HG03457 (cell line): ENCODE measurements around the gene HNRNPM.
"Not testable (repeated sequence)": the region's sequence is repeated elsewhere in the genome, so short reads cannot be mapped to it uniquely, and the experiment has no call there.

Source experiments
- ATAC-seq: cut with Tn5 transposase; IDR thresholded peaks from one replicate; pipeline ENCODE4 v1.9.1; 2021; ENCODE audit warnings: moderate number of reproducible peaks; ENCODE audit not compliant: unreplicated experiment

HNRNPM gene

DNA sequence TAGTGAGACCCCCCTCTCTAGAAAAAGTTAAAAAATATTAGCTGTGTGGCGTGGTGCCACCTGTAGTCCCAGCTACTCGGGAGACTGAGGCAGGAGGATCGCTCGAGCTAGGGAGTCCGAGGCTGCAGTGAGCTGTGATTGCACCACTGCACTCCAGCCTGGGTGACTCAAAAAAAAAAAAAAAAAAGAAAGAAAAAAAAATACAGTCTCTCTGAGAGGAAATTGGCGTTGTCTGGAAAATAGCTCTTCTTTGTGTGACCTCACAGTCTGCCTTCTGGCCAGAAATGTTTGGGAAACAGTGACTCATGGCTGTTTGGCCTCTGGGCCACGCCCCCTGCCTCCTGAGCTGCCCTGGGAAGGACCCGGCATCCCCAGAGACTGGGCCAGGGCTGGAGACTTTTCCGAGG, 21.0 kb upstream of the HNRNPM start:
- no peak for ATAC-seq

DNA sequence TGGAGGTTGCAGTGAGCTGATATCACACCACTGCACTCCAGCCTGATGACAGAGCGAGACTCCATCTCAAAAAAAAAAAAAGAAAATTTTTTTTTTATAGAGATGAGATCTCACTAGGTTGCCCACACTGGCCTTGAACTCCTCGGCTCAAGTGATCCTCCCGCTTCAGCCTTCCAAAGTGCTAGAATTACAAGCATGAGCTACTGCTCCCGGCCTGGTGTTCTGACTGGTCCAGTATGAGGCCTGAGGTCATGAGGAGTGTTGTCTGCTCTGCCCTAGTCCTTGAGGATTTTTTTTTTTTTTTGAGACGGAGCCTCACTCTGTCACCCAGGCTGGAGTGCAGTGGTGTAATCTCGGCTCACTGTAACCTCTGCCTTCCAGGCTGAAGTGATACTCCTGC, 19.4 kb upstream of the HNRNPM start:
- ATAC-seq = not testable (repeated sequence)

DNA sequence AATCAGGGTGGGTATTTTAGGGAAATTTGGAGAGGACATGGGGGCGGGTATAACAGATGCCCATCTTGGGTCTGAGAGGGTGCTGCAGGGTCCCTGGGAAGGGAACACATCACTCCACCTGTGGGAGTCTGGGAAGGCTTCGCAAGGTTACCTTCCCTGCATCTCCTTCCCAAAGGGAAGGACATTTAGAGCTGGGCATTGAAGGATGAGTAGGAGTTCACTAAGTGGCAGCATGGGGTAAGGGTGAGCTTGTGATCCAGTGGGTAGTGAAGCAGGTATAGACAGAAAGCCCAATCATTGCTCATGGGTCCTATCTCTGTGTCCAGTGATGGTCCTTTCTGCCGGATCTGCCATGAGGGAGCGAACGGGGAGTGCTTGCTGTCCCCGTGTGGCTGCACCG, 18.5 kb upstream of the HNRNPM start:
- no peak for ATAC-seq

DNA sequence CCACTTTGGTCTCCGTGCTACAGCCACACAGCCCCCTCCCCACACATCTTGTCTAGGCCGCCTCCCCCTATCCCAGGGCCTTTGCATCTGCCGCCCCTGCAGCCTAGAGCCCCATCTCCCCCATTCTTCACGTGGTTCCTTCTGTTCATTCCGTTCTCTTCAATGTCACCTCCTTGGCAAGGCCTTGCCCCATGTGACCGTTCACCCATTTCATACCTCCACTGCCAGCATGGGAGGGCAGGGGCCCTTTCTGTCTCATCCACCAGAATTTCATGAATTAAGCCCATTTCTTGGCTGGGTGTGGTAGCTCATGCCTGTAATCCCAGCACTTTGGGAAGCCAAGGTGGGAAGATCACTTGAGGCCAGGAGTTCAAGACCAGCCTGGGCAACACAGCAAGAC, 15.7 kb upstream of the HNRNPM start:
- no peak for ATAC-seq

DNA sequence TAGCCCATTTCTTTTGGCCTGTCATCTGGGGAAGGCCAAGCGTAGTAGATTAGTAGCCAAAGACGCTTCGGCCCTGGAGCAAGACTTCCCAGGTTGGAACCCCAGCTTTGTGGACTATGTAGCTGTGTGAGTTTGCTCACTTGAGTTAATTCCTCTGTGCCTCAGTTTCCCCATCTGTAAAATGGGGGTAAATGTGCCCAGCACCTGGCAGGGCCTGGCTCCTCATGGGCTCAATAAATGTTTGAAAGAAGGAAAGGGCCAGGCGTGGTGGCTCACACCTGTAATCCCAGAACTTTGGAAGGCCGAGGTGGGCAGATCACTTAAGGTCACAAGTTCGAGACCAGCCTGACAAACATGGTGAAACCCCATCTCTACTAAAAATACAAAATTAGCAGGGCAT, 14.9 kb upstream of the HNRNPM start:
- no peak for ATAC-seq

DNA sequence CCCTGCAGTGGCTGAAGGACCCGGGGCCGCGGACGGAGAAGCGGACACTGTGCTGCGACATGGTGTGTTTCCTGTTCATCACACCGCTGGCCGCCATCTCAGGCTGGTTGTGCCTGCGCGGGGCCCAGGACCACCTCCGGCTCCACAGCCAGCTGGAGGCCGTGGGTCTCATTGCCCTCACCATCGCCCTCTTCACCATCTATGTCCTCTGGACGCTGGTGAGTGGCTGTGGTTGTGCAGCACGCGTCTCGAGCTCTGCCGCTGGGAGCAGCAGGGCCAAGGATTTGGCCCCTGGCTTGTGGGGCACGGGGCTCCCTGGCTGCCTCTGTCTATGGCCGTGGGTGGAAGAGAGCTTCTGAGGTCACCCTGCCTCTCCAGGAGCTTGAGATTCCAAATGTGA, 14.1 kb upstream of the HNRNPM start:
- no peak for ATAC-seq

DNA sequence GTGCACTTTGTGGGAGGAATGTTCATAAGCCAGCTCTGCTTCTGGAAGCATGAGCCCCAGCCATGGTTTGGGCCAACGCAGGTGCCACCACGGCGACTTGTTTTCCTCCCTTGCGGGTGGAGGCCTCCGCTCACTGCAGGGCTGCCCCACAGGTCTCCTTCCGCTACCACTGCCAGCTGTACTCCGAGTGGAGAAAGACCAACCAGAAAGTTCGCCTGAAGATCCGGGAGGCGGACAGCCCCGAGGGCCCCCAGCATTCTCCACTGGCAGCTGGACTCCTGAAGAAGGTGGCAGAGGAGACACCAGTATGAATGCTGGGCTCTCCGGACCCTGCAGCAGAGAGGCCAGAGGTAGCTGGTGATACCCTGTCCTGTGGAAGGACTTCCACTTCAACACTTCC, 6.5 kb upstream of the HNRNPM start:
- no peak for ATAC-seq

DNA sequence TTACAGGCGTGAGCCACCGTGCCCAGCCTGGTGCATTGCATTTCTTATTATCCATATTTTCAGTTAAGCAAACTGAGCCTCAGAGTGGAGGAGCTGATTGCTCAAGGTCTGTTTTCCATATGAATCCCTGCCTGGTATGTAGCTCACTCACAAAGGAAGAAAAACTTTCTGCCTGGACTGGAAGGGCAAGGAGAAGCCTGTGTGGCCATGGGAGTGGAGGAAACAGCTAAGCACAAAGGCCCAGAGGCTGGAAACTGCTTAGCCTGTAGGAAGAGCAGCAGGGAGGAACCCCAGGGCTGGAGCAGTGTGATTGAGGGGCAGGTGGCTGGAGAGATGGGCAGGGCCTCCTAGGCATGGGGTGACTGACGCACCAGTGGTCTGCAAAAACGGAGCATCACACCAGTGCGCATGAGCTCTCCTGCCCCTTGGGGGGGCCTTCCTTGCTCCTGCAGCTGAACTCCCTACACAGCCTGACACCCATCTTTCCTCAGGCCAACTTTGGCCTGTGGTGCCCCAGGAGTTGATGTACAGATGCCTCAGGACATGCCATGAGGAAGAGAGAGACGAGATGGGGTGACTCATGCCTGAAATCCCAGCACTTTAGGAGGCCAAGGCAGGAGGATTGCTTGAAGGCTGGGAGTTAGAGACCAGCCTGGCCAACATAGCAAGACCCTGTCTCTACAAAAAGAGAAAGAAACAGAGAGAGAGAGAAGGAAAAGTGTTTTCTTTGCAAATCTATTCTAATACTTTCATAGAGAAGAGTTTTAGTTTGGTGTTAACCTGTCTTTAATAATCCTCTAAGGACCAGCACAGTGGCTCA, 2.8 kb upstream of the HNRNPM start:
- no peak for ATAC-seq

DNA sequence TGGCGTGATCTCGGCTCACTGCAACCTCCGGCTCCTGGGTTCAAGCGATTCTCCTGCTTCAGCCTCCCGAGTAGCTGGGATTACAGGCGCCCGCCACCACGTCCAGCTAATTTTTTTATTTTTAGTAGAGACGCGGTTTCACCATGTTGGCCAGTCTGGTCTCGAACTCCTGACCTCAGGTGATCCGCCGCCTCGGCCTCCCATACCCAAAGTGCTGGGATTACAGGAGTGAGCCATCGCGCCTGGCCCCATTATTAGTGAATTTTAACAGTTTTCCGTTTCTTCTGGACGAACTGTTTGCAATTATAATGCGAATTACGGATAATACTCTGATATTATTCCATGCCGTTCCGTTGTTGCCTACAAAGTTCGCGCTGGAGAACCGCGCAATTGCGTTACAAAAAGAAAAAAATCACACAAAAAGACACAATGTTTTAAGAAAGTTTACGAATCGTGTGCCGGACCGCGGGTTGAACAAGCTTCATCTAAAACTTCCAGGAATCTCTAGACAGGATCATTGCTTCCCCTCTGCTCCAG, 567 bp upstream of the HNRNPM start:
- ATAC-seq = not testable (repeated sequence)

DNA sequence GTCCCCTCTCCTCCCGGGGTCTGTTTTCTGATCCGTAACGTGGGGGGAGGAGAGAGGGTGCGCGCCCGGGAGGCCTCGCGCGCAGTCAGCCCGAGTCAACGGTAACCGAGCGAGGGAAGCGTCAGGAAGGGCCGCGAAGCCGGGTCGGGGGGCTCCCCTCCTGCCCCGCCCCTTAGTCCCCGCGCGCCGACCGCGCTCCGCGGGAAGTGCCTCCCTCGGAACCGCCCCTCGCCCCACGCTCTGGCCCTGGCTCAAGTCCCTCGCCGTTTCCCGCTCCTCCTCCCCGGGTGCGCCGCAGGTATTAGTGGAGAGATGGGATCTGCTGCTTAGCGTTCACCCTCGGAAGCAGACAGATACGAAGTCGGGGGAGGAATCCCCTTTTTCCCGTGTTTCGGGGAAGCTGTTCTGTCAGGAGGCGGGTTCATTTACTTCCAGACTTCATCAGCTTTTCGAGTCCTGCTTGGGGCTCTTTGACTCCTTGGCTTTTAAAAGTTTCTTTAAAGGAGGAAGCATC, 770 bp downstream of the HNRNPM start:
- no peak for ATAC-seq

DNA sequence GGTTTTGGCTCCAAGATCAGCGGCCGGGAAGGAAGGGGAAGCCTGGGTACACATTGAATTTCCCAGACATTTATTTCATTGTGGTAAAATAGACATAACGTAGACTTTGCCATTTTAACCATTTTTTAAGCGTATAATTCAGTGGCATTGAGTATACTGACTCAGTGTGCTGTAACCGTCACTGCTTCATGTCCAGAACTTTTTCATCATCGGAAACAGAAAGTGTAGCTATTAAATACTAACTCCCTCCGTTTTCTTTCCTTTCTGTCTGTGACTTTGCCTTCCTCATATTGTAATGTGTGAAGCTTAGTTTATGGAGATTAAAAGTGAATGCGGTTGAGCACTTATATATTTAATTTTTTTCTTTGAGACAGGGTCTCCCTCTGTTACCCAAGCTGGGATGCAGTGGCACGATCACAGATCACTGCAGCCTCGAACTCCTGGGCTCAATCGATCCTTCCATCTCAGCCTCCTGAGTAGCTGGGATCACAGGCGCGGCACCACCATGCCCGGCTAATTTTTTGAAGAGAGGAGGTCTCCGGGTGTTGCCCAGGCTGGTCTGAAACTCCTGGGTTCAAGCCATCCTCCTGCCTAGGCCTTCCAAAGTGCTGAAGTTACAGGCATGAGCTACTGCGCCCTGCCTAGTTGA, 1.4 kb downstream of the HNRNPM start:
- no peak for ATAC-seq

DNA sequence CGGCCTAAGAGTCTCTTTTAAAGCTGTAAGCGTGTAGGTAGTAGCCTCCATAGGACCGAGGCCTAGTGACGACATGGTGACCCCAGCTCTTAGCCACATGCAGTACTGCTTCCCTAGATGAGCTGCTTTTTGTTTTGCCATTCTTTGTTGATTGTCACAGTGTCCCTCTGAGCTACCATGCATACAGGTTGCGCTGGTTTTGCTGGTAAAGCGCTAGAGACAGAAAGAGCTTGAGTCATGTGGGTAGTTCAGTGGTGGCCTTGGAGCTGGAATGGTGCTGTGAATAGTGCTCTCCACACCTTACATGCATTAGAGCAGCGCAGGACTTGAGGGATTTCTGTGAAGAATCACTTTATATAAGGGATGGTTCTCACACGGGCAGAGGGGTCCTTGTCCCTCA, 5.1 kb downstream of the HNRNPM start:
- ATAC-seq = no peak

DNA sequence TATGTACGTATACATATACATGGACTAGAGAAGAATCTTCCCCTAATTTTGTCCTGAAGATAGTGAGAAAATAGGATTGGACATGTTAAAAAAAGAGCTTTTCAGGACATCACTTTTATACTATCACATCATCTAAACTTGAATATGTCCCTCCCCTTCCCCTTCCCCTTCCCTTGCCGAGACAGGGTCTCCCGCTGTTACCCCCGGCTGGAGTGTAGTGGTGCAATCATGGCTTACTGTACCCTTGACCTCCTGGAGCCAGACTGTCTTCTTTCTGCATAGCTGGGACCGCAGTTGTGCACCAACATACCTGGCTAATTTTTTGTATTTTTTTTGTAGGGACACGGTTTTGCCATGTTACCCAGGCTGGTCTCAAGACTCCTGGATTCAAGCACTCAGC, 6.6 kb downstream of the HNRNPM start:
- no peak for ATAC-seq

DNA sequence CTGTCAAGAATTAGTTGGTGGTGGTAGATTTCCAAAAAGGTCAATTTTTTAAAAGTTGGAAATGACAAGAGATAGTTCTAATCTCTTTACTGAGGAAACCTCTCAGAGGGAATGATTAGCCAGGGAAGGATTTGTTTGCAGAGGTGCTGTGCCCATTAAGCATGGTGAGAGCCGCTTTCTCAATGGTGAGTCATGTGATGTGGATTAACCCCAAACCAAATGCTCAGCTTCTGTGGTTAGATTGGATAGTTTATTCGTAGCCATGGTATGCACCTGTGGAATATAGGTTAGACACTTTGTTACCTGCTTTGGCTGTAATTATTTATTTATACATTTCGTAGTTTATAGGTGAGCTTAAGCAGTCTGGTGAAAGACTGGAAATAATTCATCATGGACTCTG, 7.1 kb downstream of the HNRNPM start:
- ATAC-seq = no peak

DNA sequence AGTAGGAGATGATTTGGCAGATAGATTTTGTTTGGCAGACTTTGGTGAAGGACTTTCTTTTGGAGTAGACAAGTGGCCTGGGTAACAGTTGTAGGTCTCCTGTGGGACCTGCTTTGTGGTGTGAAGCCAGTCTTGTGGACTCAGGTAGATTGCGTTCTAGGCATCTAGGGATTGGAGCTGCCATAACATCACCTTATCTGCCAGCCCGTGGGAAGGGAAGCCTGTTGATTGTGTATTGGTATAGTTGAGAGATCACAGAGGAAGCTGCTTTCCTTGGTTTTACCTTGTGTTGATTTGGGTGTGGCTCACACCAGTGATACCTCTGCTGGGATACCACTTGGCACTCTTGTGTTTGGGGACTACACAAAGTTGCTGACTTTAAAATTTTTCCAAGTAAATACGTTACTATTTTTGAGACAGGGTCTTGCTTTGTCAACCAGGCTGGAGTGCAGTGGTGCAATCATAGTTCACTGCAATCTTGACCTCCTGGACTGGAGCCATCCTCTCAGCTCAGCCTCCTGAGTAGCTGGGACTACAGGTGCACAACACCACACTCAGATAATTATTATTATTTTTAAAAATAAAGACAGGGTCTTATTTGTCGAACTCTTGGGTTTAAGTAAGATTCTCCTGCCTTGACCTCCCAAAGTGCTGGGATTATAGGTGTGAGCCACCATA, 7.8 kb downstream of the HNRNPM start:
- no peak for ATAC-seq

DNA sequence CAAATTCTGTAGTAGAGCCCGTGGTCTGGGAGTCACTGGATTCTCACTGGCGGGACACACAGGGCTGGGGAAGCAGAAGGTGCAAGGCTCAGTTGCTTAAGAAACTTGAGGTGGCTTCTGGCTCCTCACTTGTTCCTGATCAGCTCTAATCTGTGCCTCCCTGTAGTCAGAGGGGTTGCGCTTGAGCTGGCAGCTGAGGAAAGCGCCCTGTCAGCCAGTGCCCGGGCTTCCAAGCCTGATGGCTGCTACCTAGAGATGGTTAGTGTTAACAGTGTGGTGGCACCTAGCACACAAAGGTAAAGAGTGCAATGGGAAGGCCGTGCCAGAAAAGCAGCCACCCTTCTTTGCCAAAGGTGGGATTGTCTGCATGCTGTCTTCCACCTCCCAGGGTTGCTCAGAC, 8.8 kb downstream of the HNRNPM start:
- ATAC-seq = no peak

DNA sequence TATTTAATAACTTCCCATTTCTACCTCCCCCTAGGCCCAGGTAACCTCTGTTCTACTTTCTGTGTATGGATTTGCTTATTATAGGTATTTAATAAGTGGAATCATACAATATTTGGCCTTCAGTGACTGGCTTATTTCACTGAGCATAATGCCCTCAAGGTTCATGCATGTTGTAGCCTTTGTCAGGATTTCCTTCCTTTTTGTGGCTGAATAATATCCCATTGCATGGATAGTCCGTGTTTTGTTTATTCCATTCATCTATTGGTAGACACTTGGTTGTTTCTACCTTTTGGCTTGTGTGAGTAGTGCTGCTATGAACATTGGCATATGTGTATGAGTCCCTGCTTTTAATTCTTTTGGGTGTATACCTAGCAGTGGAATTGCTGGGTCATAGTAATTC, 9.4 kb downstream of the HNRNPM start:
- no peak for ATAC-seq

DNA sequence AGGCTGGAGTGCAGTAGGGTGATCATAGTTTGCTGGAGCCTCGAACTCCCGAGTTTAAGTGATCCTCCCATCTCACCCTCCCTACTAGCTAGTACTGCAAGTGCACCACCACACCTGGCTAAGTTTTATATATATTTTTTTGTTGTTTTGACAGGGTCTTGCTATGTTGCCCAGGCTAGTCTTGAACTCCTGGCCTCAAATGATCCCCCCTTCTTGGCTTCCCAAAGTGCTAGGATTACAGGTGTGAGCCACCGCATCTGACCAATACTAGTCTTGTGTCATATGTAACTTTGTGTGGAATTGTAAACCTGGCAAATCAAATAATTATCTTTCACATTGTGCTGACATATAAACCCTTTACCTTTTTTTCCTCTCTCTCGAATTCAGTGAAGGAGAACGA, 10.2 kb downstream of the HNRNPM start:
- ATAC-seq = no peak

DNA sequence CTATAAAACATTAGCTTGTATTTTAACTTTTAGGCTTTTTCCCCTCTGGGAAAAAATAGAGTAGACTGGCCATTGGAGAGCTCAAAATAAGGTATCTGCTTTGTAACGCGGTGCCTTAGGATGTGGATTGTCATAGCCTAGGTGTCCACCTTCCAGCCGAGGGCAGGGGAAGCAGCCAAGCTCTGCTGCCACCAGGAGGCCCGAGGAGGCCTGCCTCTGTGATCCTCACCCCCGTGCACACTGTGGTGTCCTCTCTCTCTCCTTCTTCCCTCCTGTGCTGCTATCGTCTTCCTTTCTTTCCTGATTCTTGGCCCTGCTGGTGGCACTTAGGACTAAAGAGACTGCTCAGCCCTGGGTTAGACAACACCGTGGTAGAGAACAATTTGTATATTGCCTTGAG, 11.3 kb downstream of the HNRNPM start:
- ATAC-seq = no peak

DNA sequence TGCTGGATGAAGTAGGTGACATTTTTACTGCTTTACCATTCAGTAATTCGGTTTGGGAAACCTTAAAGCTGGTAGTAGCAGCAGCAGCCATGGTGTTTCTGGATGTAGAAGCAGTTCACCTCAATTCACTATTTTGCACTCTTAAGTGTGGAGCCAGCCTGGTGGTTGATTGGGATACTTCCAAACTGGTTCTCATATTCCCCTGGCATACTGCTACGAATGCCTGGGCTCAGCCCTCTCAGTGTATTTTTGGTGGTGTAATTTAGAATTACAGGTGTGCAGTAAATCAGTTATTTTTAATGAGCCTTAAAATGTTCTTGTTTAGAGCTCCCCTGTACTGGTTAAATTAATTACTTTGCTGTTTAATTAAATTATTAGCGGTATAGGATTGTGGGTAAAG, 12.4 kb downstream of the HNRNPM start:
- no peak for ATAC-seq

DNA sequence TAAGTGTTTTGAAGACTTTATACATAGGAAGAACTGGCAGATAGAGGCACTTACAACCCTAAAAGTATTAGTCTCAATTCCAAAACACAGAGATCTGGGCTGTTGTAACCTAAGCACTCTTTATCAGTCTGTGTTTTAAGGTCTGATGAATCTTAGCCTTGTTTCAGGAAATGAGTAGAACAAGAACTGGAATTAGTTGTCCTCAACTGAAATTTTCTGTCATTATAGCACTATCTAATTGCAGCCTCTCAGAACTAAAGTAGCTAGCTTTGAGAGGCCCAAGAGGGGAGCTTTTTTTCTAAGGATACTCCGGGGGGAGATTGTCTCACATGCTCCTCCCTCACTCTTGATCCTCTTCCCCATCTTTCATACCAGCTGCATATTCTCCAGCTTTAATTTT, 13.1 kb downstream of the HNRNPM start:
- no peak for ATAC-seq

DNA sequence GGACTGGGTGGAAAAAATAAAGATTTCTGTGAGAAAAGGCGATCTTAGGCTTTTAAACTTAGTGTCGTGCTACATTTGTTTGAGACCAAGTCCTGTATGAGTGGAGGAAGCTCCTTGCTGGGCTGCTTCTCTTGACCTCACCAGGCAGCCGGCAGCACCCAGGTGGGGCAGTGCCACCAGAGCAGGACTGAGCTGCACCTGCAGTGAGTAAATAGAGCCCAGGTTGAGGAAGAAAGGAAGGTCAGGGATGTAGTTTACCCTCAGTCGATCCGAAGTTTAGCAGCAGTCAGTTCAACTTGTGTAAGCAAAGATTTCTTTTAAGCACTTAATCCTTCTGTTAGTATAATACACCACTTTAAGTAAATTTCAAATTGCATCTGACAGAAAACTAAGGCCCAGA, 13.6 kb downstream of the HNRNPM start:
- no peak for ATAC-seq
